Measurements from ENCODE around the gene GJB2. TPM values are rescaled to one million over a fixed set of nuclear protein-coding genes. Genes with fewer than 3 reads are reported as not detected.

GJB2 gene
- total and polyA plus RNA-seq, 10 of the 15 experiments (the other 5 are each of a cell fraction or from before 2014, with no cell fraction given), result 0.07 to 0.59 (median 0.31) TPM; not detected in 1

- ChIA-PET RAD21 (ENCODE audit: unreplicated experiment) (no interaction called here), POLR2A (no interaction called here), CTCF (interaction anchor here (0.6 kb wide), 1 partner anchor 9 kb away, joined by 3 read pairs; no protein-coding TSS in a partner anchor), SMC1A (ENCODE audit: uncharacterized antibody, unreplicated experiment) (no interaction called here)
- H3K36me3 ChIP-seq (ENCODE audit: control insufficient read depth in 2 of 2, insufficient read depth in 2 of 2, low read length in 1 of 2), result no peaks in the 10 kb centered on the region
- H3K9me3 ChIP-seq (replicated peaks; ENCODE audit: control insufficient read depth, insufficient read depth, low read length), result no peaks in the 10 kb centered on the region
- H3K4me1 ChIP-seq (ENCODE audit: control insufficient read depth, insufficient read depth, low read length), result peaks cover 12% of the 10 kb centered on the region
- H4K20me1 ChIP-seq (ENCODE audit: control insufficient read depth, insufficient read depth), result no peaks in the 10 kb centered on the region
- H3K4me2 ChIP-seq (ENCODE audit: control insufficient read depth, insufficient read depth), result peak overlapping the region; percentile 91
- 3% methylated on average over 28 of the region's 73 CpGs for WGBS (ENCODE audit: insufficient coverage, insufficient replicate concordance, low lambda C conversion rate, missing lambda C conversion rate)
- peak; percentile 31; the same call in 1 of the 2 replicates for TF ChIP-seq RAD21 (IDR thresholded peaks at IDR 0.05; ENCODE audit: insufficient read depth, low read depth, low read length)
- TF ChIP-seq LARP7 (IDR thresholded peaks at IDR 0.05), result no peak
- TF ChIP-seq CTCF (IDR thresholded peaks at IDR 0.05 in 2 of 3, conservative IDR thresholded peaks at IDR 0.05 in 1 of 3; ENCODE audit: control insufficient read depth in 2 of 3, extremely low read depth in 1 of 3, insufficient read depth in 1 of 3, low read depth in 3 of 3, low read length in 3 of 3), result 0 out of 6 replicates have a peak, but pooled peaks of 1 of the 3 experiments have one; percentile 2
- TF ChIP-seq SUZ12 (IDR thresholded peaks at IDR 0.05; ENCODE audit: unreplicated experiment), result peak; percentile 94
- peaks cover 7 to 25% of the 10 kb centered on the region in 2 experiments; a peak in 3 of 4 replicates for H3K27me3 ChIP-seq (replicated peaks in 1 of 2; ENCODE audit: control insufficient read depth in 2 of 2, insufficient read depth in 2 of 2, low read length in 1 of 2)
- H3K27ac ChIP-seq (ENCODE audit: control insufficient read depth, insufficient read depth), result no peak overlapping the region
- intact Hi-C loops (cut with micrococcal nuclease; ENCODE audit: unreplicated experiment), result loop anchor here (5.0 kb wide), 1 partner anchor 220 kb away; no protein-coding TSS in a partner anchor
- no peak overlapping the region for H3K9ac ChIP-seq (ENCODE audit: control insufficient read depth, insufficient read depth, low read length)
- H3K79me2 ChIP-seq (ENCODE audit: control insufficient read depth, insufficient read depth, low read length), result no peaks in the 10 kb centered on the region
- DNase-seq (ENCODE audit: low read depth, low spot score) (no peak), FAIRE-seq (no peak), ATAC-seq (no peak; the same call in 2 of the 3 replicates)
- in situ Hi-C loops (cut with MboI), result loop anchor here (25.0 kb wide), 1 partner anchor 645 kb away; no protein-coding TSS in a partner anchor
- peak overlapping the region; percentile 59 for H2AFZ ChIP-seq (ENCODE audit: control insufficient read depth, low read depth, low read length)
- BruUV-seq (replicated peaks), result no TSS peak
- H3K4me3 ChIP-seq, result peak overlapping the region; percentile 37; the same call in 1 of the 2 replicates
Measured at GRCh38 chr13:20192158-20192835, 441 bp downstream of the GJB2 start.

Measured in GM12878 (cell line).